Panc1 (cell line): ENCODE measurements around the gene SLC4A2. TPM values are rescaled to one million over a fixed set of nuclear protein-coding genes. Genes with fewer than 3 reads are reported as not detected.

Experiments used
- ATAC-seq: fragments of 200-7000 bp; cut with Tn5 transposase; 2 replicates; pipeline ENCODE4 v1.9.1; 2020; ENCODE audit warnings: mild to moderate bottlenecking, moderate library complexity
- BruUV-seq: library from RNA; stranded (reverse); fragments of 400-500 nt; replicated peaks from 2 replicates; lab custom pipeline; 2021; lab: Mats Ljungman, UMichigan
- CTCF ChIA-PET: fragments of 300-600 bp; sonication (Branson Sonifier 250); formaldehyde crosslinking; loops from one replicate; lab custom pipeline; 2022; ENCODE audit warnings: antibody characterized with exemption; lab: Charles Lee
- POLR2A ChIA-PET: fragments of 300-600 bp; sonication (Branson Sonifier 250); formaldehyde crosslinking; loops from one replicate; lab custom pipeline; 2022; ENCODE audit warnings: antibody characterized with exemption; lab: Charles Lee
- DNase-seq: peaks from one replicate; pipeline ENCODE4 v3.0.0-alpha.2; 2010; ENCODE audit warnings: low read depth, low spot score
- H3K27ac ChIP-seq: 2 replicates; pipeline ENCODE4 v1.5.1; 2011; ENCODE audit warnings: mild to moderate bottlenecking, low read length, inconsistent platforms
- H3K27me3 ChIP-seq: fragments of 200-500 bp; sonication (Bioruptor generic); 2 replicates; pipeline ENCODE4 v1.6.0; 2014; ENCODE audit warnings: low read length, inconsistent platforms; ENCODE audit not compliant: control insufficient read depth, insufficient read depth
- H3K36me3 ChIP-seq: fragments of 200-500 bp; sonication (Bioruptor generic); 2 replicates; pipeline ENCODE4 v1.5.1; 2014; ENCODE audit warnings: inconsistent platforms, mild to moderate bottlenecking, low read length, moderate library complexity; ENCODE audit not compliant: control insufficient read depth, insufficient read depth
- H3K4me1 ChIP-seq: 2 replicates; pipeline ENCODE4 v1.5.1; 2011; ENCODE audit warnings: inconsistent platforms, mild to moderate bottlenecking, low read length, moderate library complexity; ENCODE audit not compliant: control insufficient read depth, insufficient read depth
- H3K4me3 ChIP-seq, 2 experiments: 2 replicates each; pipeline ENCODE4 v1.5.1; 2011 to 2012; ENCODE audit warnings: low read depth in 2 of 2, low read length in 2 of 2, mild to moderate bottlenecking in 2 of 2, inconsistent platforms in 1 of 2, moderate library complexity in 1 of 2
- H3K9me3 ChIP-seq: fragments of 200-500 bp; sonication (Bioruptor generic); 2 replicates; pipeline ENCODE4 v1.5.1; 2014; ENCODE audit warnings: low read depth, mild to moderate bottlenecking, inconsistent platforms, low read length, moderate library complexity; ENCODE audit not compliant: control insufficient read depth, insufficient read depth
- POLR2AphosphoS5 ChIP-seq: IDR thresholded peaks from 2 replicates; pipeline ENCODE4 v1.6.1; 2012; ENCODE audit warnings: mild to moderate bottlenecking, low read depth, low read length, moderate library complexity
- REST ChIP-seq, 2 experiments: IDR thresholded peaks; 2 replicates each; pipeline ENCODE4 v1.6.1; 2011 to 2012; ENCODE audit warnings: low read depth in 2 of 2, control low read depth in 1 of 2, low read length in 1 of 2, mild to moderate bottlenecking in 1 of 2, moderate library complexity in 1 of 2; ENCODE audit not compliant: insufficient read depth in 1 of 2
- SIN3A ChIP-seq: IDR thresholded peaks from 2 replicates; pipeline ENCODE4 v1.6.1; 2012; ENCODE audit warnings: low read depth, mild to moderate bottlenecking, low read length, moderate library complexity, borderline replicate concordance; ENCODE audit not compliant: insufficient read depth
- TCF7L2 ChIP-seq: IDR thresholded peaks from 2 replicates; pipeline ENCODE4 v1.6.1; 2011; ENCODE audit warnings: mild to moderate bottlenecking, low read depth, low read length, inconsistent platforms
- in situ Hi-C: cut with HindIII; loops from 2 replicates; pipeline ENCODE4 v1.10.0; 2016; ENCODE audit warnings: low sequenced_read_pairs, low pct_unique_long_range_greater_than_20kb
- intact Hi-C: fragments of 100-400 bp; cut with micrococcal nuclease; formaldehyde crosslinking; loops from one replicate; pipeline ENCODE4 v1.10.0; 2022; ENCODE audit not compliant: unreplicated experiment
- total RNA-seq: library from RNA; stranded (reverse); gene quantifications from one replicate; pipeline ENCODE4 v1.2.1, GENCODE V29; 2021; ENCODE audit not compliant: unreplicated experiment
- TF ChIP-seq, protein P1 (sequence below): fragments of 450-650 bp; IDR thresholded peaks from 2 replicates; pipeline ENCODE4 v1.5.1; 2017; ENCODE audit warnings: mild to moderate bottlenecking

Gene SLC4A2
- total RNA-seq, 1 experiment from 2014 or later: 580 TPM

- POLR2A ChIA-PET: no interaction called here
- no peaks in the 10 kb centered on the region for H3K27me3 ChIP-seq
- ATAC-seq (no peak), DNase-seq (no peak)
- no peak overlapping the region for H3K27ac ChIP-seq
- CTCF ChIA-PET: no interaction called here
- in situ Hi-C loops (no loop called here), intact Hi-C loops (no loop called here)
- no peak overlapping the region for H3K4me3 ChIP-seq
- no peaks in the 10 kb centered on the region; the same call in 1 of the 2 replicates for H3K36me3 ChIP-seq
- H3K9me3 ChIP-seq: no peaks in the 10 kb centered on the region
- TF ChIP-seq TCF7L2: no peak
- no peak for TF ChIP-seq REST (IDR thresholded peaks at IDR 0.05; ENCODE audit: insufficient read depth in 1 of 2, low read depth in 2 of 2, low read length in 1 of 2)
- no peak for TF ChIP-seq SIN3A
- TF ChIP-seq POLR2AphosphoS5: no peak
- TF ChIP-seq, protein P1, sequence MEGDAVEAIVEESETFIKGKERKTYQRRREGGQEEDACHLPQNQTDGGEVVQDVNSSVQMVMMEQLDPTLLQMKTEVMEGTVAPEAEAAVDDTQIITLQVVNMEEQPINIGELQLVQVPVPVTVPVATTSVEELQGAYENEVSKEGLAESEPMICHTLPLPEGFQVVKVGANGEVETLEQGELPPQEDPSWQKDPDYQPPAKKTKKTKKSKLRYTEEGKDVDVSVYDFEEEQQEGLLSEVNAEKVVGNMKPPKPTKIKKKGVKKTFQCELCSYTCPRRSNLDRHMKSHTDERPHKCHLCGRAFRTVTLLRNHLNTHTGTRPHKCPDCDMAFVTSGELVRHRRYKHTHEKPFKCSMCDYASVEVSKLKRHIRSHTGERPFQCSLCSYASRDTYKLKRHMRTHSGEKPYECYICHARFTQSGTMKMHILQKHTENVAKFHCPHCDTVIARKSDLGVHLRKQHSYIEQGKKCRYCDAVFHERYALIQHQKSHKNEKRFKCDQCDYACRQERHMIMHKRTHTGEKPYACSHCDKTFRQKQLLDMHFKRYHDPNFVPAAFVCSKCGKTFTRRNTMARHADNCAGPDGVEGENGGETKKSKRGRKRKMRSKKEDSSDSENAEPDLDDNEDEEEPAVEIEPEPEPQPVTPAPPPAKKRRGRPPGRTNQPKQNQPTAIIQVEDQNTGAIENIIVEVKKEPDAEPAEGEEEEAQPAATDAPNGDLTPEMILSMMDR: no peak
- no TSS peak for BruUV-seq
- H3K4me1 ChIP-seq: peaks cover 27% of the 10 kb centered on the region; the same call in 1 of the 2 replicates
These were observed 32.6 kb downstream of the SLC4A2 start for GRCh38 chr7:151091988-151092387.

DNA sequence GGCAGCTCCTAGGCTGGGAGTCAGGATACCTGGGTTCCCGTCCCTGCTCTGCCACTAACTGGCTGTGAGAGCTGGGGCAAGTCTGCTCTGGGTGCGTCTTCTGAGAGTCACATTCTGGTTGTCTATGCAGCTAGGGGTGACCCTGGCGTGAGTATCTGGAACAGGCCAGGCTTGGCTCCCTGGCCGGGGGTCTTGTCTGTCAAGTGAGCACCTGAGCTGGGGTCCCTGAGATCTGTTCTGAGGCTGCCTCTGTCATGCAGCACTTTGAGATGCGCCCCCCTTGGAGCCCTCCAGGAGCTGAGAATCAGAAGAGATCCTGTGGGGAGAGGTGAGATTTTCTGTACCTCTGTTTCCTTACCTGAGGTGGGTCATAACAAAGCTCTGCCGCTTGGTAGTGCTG is 34.4 kb downstream of the SLC4A2 start:
- H3K27me3 ChIP-seq: no peaks in the 10 kb centered on the region
- H3K27ac ChIP-seq: no peak overlapping the region
- H3K36me3 ChIP-seq: no peaks in the 10 kb centered on the region
- no peak for TF ChIP-seq SIN3A
- TF ChIP-seq, protein P1: no peak
- TF ChIP-seq REST (IDR thresholded peaks at IDR 0.05; ENCODE audit: insufficient read depth in 1 of 2, low read depth in 2 of 2, low read length in 1 of 2): no peak
- TF ChIP-seq POLR2AphosphoS5: no peak
- no peak for TF ChIP-seq TCF7L2
- no peak for DNase-seq
- no TSS peak for BruUV-seq
- intact Hi-C loops (no loop called here), in situ Hi-C loops (no loop called here)
- no peak for ATAC-seq
- H3K9me3 ChIP-seq: no peaks in the 10 kb centered on the region
- H3K4me1 ChIP-seq: peaks cover 17% of the 10 kb centered on the region; the same call in 1 of the 2 replicates
- no peak overlapping the region for H3K4me3 ChIP-seq
- POLR2A ChIA-PET: no interaction called here
- CTCF ChIA-PET: no interaction called here
